Stimulated activated CD4-positive, alpha-beta T cell treated with anti-CD3 and anti-CD28 coated beads, Interleukin-12 subunit alpha, Interleukin-12 subunit beta, amount 100 ng/mL, for 48 hours (primary cell): ENCODE data around the gene NTPCR.

Experiments used
- DNase-seq, 3 donors: peaks; one replicate each; pipeline ENCODE4 v3.0.0-alpha.2; 2020; ENCODE audit warnings: low read depth in 2 of 3, low spot score in 1 of 3

Gene NTPCR

GRCh38 chr1:232958067-232958466 lies 7.7 kb downstream of the NTPCR start:
- DNase-seq: no peak

GRCh38 chr1:232962761-232963745 lies 12.6 kb downstream of the NTPCR start:
- no peak for DNase-seq

GRCh38 chr1:232964601-232965000 lies 14.2 kb downstream of the NTPCR start:
- no peak for DNase-seq

GRCh38 chr1:232965124-232965911 lies 14.9 kb downstream of the NTPCR start:
- DNase-seq: no peak

GRCh38 chr1:232965912-232966217 lies 15.5 kb downstream of the NTPCR start:
- DNase-seq: no peak

GRCh38 chr1:232966663-232967062 lies 16.3 kb downstream of the NTPCR start:
- no peak for DNase-seq

- no peak for DNase-seq
These were observed 18.0 kb downstream of the NTPCR start for GRCh38 chr1:232968391-232968790.

- no peak for DNase-seq
These were observed 18.6 kb downstream of the NTPCR start for GRCh38 chr1:232968965-232969364.

GRCh38 chr1:232969799-232970198 lies 19.4 kb downstream of the NTPCR start:
- DNase-seq: no peak

GRCh38 chr1:232970508-232970907 lies 20.1 kb downstream of the NTPCR start:
- DNase-seq: no peak

GRCh38 chr1:232973652-232974611 lies 23.5 kb downstream of the NTPCR start:
- no peak for DNase-seq

GRCh38 chr1:232974971-232975370 lies 24.6 kb downstream of the NTPCR start:
- DNase-seq: no peak

GRCh38 chr1:232978091-232978634 lies 27.8 kb downstream of the NTPCR start:
- no peak for DNase-seq

- DNase-seq: no peak
These were observed 28.4 kb downstream of the NTPCR start for GRCh38 chr1:232978815-232979214.

GRCh38 chr1:232979558-232979957 lies 29.1 kb downstream of the NTPCR start:
- no peak for DNase-seq

- no peak for DNase-seq
These were observed 30.1 kb downstream of the NTPCR start for GRCh38 chr1:232980355-232980978.

GRCh38 chr1:232980986-232981560 lies 30.7 kb downstream of the NTPCR start:
- no peak for DNase-seq

GRCh38 chr1:232982238-232982944 lies 32.0 kb downstream of the NTPCR start:
- no peak for DNase-seq

GRCh38 chr1:232983375-232983774 lies 33.0 kb downstream of the NTPCR start:
- no peak for DNase-seq
